Purkinje cell (primary cell): ENCODE measurements around the gene TRIO. TPM values are rescaled to one million over a fixed set of nuclear protein-coding genes. Genes with fewer than 3 reads are reported as not detected.

Experiments used
- polyA plus RNA-seq: library from polyadenylated mRNA; unstranded; fragments of >200 nt; fragmentation: Nextera tagmentation; gene quantifications from 2 replicates; pipeline ENCODE4 v1.2.1, GENCODE V29; 2014

TRIO gene
- 33.4 and 40.3 TPM in 2 replicates for polyA plus RNA-seq

DNA sequence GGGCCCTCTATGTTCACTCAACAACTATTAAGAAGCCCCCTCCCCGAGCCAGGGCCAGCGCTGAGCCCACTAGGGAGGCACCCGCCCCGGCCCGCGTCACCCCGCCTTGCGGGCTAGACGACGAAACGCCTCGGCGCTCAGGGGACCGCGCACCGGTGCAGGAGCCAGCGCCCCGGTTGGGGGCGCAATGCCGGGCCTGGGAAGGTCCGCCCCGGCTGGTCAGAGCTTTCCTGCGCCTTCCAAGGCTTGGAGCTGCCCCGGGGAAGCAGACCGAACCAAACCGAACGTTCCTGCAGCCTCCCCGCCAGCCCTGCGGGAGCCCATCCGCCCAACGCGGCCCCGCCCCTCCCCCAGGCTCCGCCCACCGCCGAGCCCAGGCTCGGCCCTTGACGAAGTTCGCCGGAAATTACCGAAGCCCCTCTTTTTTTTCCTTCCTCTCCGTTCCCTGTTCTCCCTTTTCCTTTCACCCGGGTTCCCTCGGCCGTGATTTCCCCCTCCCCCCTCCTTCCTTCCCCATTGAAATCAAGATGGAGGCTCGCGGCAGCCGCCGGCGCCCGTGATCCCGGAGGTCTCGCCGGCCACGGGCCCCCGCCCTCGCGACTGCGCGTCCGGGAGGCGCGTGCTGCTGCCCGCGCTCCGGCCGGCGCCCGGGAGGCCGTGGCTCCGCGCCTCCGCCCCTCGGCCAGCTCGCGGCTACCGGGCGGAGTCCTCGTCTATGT lies at the start of gene TRIO:
Gene TRIO (plus strand): TSS at position 516 of the 719 bp plus-strand sequence. CDS start 384 bp downstream, outside the sequence.

Other genes with a start within 250 kb of the TRIO start
- 1.2 and 2.1 TPM in 2 replicates for gene DNAH5, start 198.7 kb upstream of the TRIO start, polyA plus RNA-seq